ENCODE data around the gene RNF152.

The RNF152 gene

DNA sequence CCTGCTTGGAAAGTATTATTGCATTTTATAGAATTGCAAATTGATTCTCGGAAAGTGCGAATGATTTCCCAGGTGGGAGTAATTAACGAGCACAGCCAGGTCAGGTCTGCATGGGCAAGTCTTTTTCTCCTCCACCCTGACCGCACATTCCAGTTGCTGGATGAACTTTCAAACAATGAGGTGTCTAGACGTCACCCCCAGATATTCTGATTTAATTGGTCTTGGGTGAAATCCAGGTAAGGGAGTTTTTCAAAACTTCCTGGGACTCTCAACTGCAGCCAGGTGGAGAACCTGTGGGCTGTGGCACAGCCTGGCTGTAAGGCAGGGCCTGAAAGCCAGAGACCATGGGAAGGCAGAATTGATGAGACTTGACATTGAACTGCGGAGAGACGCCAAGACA, 15.9 kb upstream of the RNF152 start:
- FAIRE-seq, result no peak
- TF ChIP-seq POLR2A (IDR thresholded peaks at IDR 0.05; ENCODE audit: low read depth, low read length), result no peak
- no peak for DNase-seq (ENCODE audit: insufficient read length, low spot score)

DNA sequence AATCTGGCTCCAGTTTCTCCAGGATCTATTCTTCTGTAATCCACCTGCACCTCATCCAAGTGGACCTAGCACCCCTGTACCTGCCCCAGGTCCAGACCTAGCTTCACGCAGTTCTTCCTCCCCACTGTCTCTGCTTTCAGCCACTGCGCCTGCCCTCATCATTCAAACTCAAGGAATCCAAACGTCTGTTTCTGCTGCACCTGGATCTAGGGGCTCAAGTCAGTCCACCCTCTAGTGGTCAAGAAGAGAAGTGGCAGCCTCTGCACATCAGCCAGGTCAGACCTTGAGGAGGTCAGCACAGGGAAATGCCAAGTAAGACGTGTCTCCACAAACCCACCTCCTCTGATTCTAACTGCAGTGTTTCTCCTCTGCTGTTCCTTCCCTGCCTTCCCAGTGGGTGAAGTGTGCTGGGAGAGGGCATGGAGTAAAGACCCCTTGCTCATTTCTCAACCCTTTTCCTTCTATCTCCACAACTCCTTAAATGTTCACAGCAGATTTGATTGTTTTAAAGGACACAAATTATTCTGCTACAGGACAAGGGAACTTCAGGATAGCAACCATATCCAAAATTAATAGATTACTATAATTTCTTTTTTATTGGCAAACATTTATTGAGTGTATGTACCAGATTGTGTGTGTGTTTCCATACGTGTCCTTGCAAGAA, 8.6 kb upstream of the RNF152 start:
- FAIRE-seq (peak; percentile 48), DNase-seq (ENCODE audit: insufficient read length, low spot score) (peak; percentile 42)
- no peak for TF ChIP-seq POLR2A (IDR thresholded peaks at IDR 0.05; ENCODE audit: low read depth, low read length)

DNA sequence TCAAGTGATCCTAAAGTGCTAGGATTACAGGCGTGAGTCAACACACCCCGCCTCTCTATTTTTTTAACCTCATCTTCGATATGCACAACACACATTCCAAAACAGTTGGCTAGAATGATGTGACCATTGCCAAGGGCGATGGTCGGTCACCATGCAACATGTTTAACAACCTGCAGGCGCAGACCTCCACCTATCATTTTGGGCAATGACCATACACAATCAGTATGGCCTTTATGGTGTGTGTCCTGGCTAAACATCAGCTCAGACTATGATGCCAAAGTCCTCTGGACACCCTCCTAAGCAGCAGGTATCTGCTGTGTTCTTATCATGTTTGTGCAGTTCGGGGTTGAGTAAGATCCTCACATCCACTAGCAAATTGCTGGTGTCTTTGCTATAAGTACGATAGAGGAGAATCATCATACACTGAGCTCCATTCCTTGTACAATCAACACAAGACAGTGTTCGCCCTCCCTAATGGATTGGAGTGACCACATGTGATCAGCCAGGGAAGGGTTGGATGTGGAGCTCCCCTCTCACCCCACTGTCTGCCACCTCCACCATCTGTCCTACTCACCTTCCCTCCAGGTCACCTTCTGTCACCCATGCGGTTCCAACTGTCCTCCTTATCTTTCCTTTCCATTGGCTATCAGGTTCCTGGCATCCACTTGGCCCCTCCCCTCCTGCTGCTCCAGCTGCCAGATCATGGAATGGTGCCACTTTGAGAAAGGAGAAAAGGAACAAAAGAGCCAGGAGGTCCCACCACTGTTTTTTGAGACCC, 7.9 kb upstream of the RNF152 start:
- FAIRE-seq (no peak), DNase-seq (ENCODE audit: insufficient read length, low spot score) (no peak)
- no peak for TF ChIP-seq POLR2A (IDR thresholded peaks at IDR 0.05; ENCODE audit: low read depth, low read length)

DNA sequence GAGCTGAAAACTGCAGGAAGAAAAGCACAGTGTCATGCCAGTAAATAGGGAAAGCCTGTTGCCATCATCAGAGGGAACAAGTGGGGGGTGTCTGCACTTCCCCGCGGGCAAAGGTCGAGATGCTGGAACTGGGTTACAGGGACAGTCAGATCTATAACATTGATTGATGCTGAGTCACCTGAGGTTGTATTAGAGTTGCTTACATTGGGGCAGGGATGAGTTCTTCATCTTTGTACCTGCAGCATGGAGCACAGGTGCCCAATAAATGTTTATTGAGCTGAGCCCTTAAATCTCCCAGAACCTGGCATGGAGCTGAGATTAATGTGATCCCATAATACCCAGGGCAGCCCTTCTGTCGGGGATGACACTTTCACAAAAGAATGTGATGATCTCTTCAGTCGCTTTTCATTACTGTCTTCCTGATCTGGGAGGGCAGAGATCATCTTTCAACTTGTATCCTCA, 5.9 kb upstream of the RNF152 start:
- no peak for DNase-seq (ENCODE audit: insufficient read length, low spot score)
- FAIRE-seq, result no peak
- no peak for TF ChIP-seq POLR2A (IDR thresholded peaks at IDR 0.05; ENCODE audit: low read depth, low read length)

- FAIRE-seq (no peak), DNase-seq (ENCODE audit: insufficient read length, low spot score) (peak; percentile 46)
- TF ChIP-seq POLR2A (IDR thresholded peaks at IDR 0.05; ENCODE audit: low read depth, low read length), result no peak
These were observed 4.0 kb upstream of the RNF152 start for GRCh38 chr18:61896757-61897156.

- no peak for FAIRE-seq
- no peak for DNase-seq (ENCODE audit: insufficient read length, low spot score)
- no peak for TF ChIP-seq POLR2A (IDR thresholded peaks at IDR 0.05; ENCODE audit: low read depth, low read length)
These were observed 3.3 kb upstream of the RNF152 start for GRCh38 chr18:61896118-61896517.

DNA sequence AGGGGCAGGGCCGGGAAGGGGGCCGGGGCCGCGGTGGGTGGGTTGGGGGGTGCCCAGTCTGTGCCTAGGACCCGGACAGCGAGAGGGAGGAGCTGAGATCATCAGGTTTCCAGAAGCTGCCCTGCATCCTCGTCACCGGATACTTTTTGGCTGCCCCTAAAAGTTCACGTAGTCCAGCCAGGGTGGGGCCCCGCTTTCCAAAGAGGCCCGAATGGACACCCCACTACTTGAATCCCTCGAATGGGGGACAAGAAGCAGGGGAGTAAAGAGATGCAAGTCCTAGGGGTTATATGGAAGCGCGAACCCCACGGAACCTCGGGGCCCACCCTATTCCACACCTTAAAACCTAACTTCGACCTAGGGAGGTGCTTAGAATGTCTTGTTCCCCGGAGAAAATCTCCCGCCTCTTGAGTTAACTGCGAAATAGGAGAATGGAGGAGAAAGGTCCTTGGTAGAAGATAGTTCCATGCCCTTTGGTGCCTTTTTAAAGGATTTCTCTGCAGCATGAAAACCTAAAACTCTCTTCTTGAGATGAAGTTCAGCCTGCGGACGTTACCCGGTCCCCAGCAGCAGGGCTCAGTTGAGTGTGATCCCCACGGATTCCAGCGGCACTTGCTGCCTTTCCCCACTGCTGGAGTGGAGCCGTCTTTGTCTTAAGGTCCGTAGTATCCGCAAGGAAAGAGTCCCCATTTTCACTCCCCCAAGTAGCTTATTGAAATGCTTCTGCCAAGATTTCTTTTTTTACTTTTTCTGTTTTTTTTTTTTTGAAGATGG, 2.1 kb upstream of the RNF152 start:
- TF ChIP-seq POLR2A (IDR thresholded peaks at IDR 0.05; ENCODE audit: low read depth, low read length), result no peak
- no peak for DNase-seq (ENCODE audit: insufficient read length, low spot score)
- no peak for FAIRE-seq

- no peak for FAIRE-seq
- peak; percentile 54 for TF ChIP-seq POLR2A (IDR thresholded peaks at IDR 0.05; ENCODE audit: low read depth, low read length)
- DNase-seq (ENCODE audit: insufficient read length, low spot score), result peak; percentile 40
These were observed 1.4 kb upstream of the RNF152 start for GRCh38 chr18:61893971-61894750.

DNA sequence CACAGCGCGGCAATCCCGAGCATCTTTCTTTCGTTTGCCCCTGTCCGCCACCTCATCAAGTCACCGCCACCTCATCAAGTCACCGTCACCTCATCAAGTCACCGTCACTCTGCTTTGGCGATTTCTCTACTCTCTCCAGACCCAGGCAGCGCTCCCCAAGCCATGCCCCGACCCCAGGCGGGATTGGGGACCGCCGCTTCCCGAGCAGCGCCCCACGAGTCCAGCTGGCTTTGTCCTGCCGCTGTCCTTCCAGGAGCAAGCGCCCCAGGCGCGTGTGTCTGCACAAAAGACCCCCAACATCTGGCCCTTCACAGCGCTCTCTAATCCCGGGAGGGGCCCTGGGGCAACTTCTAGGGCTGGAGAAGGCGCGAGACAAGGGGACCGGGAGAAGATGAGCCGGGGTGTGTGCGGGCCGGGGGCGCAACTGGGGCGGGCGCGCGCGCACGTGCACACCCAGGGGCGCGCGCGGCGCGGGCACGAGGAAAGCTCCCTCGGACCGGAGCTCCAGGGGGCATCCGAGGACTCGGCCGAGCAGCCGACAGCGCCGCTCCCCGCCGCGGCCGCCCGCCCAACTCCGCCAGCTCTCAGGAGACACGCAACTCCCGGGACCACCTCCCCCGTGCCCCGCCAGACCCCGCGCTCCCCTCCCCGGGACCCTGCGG, 633 bp upstream of the RNF152 start:
- DNase-seq (ENCODE audit: insufficient read length, low spot score), result peak; percentile 24
- TF ChIP-seq POLR2A (IDR thresholded peaks at IDR 0.05; ENCODE audit: low read depth, low read length), result no peak
- no peak for FAIRE-seq

DNA sequence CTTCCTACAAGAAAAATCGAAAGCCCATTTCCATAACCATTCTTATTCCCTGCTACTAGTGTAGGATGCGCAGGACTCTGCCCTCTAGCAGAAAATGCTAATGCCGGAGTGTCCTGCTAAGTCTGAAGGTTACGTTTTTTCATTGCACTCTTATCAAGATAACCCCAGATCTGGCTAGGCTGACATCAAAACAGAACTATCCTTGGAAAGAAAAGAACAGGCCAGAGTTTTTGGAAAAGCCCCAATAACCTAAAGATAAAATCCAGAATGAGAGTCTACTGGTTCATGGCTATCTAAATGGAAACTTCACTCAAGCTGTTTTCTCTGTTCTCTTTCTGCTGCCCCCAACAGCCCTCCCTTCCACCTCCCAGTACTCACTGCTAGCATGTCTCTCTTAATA, 913 bp downstream of the RNF152 start:
- no peak for TF ChIP-seq POLR2A (IDR thresholded peaks at IDR 0.05; ENCODE audit: low read depth, low read length)
- DNase-seq (ENCODE audit: insufficient read length, low spot score) (no peak), FAIRE-seq (no peak)

DNA sequence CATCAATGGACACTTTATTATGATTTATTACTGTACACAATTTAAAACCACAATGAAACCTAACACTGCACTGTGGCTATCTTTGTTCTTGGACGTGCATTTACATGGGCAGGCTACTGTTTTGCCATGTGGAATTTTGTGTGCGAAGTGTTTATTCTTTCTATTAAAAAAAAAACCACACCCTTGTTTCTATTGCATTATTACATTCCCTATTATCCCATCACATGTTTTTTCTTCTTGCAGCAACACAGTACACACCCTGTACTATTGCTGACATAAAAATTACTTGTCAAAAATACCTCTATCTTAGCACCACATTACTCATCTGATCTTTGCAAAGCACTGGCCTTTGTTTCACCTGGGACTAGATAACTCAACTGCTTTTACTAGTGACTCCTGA, 1.5 kb downstream of the RNF152 start:
- TF ChIP-seq POLR2A (IDR thresholded peaks at IDR 0.05; ENCODE audit: low read depth, low read length), result no peak
- no peak for DNase-seq (ENCODE audit: insufficient read length, low spot score)
- FAIRE-seq, result no peak

DNA sequence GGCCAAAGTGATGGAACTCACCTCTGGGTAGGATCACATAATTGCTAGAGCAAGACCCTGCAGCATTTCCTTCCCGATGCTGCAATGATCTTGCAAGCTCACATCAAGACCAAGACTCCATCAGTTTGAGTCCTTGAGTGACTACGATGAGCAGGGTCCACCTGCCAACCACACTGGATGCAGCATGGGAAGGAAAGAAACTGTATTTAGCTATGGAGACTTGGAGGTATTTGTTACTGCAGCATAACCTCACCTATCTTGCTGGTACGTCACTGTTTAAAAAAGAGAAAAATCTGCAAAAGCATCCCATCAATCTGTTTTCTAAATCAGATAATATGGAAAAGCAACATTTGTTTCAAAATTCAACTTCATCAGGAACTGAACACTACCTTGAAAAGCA, 2.5 kb downstream of the RNF152 start:
- DNase-seq (ENCODE audit: insufficient read length, low spot score) (no peak), FAIRE-seq (no peak)
- no peak for TF ChIP-seq POLR2A (IDR thresholded peaks at IDR 0.05; ENCODE audit: low read depth, low read length)

GRCh38 chr18:61889541-61889940, 3.3 kb downstream of the RNF152 start:
- FAIRE-seq (no peak), DNase-seq (ENCODE audit: insufficient read length, low spot score) (no peak)

More at GRCh38 chr18:61889541-61889940, 3.3 kb downstream of the RNF152 start:
- TF ChIP-seq POLR2A (IDR thresholded peaks at IDR 0.05; ENCODE audit: low read depth, low read length), result no peak

Measured in H54 (cell line).